ENCODE data around the gene KRTAP5-4.
"Not testable (repeated sequence)": the region's sequence is repeated elsewhere in the genome, so short reads cannot be mapped to it uniquely, and the experiment has no call there.

KRTAP5-4 gene

GRCh38 chr11:1608363-1608762 lies 13.6 kb downstream of the KRTAP5-4 start, which contains the start of gene KRTAP5-3:
Gene KRTAP5-3, minus strand, starts transcription at chr11:1608463. Its CDS starts 78 bp downstream, at chr11:1608385.
- peaks cover 3% of the 10 kb centered on the region for H3K4me1 ChIP-seq (ENCODE audit: control insufficient read depth, insufficient read depth, low read length)
- no peak within 1 kb of the TSS for H3K4me3 ChIP-seq (ENCODE audit: low read length in 2 of 2)
- H3K9me3 ChIP-seq (ENCODE audit: control insufficient read depth in 2 of 2, low read length in 2 of 2): no peaks in the 10 kb centered on the region
- no peak within 1 kb of the TSS for H3K27ac ChIP-seq (ENCODE audit: low read length)
- H3K36me3 ChIP-seq (ENCODE audit: control insufficient read depth in 2 of 2, insufficient read depth in 2 of 2, low read length in 2 of 2): no peaks in the 10 kb centered on the region
- peaks cover 7 to 26% of the 10 kb centered on the region in 2 donors for H3K27me3 ChIP-seq (ENCODE audit: control insufficient read depth in 1 of 2, insufficient read depth in 2 of 2, low read length in 2 of 2)
- H3K9ac ChIP-seq (ENCODE audit: low read length in 2 of 2): no peak within 1 kb of the TSS

GRCh38 chr11:1607901-1608300 lies 14.0 kb downstream of the KRTAP5-4 start:
- not testable (repeated sequence) for H3K36me3 ChIP-seq (ENCODE audit: control insufficient read depth in 2 of 2, insufficient read depth in 2 of 2, low read length in 2 of 2); H3K9me3 ChIP-seq (ENCODE audit: control insufficient read depth in 2 of 2, low read length in 2 of 2); H3K27ac ChIP-seq (ENCODE audit: low read length); H3K9ac ChIP-seq (ENCODE audit: low read length in 2 of 2); H3K4me1 ChIP-seq (ENCODE audit: control insufficient read depth, insufficient read depth, low read length); H3K4me3 ChIP-seq (ENCODE audit: low read length in 2 of 2)
- H3K27me3 ChIP-seq (ENCODE audit: control insufficient read depth in 1 of 2, insufficient read depth in 2 of 2, low read length in 2 of 2): peaks cover 7 to 26% of the 10 kb centered on the region in 2 donors

DNA sequence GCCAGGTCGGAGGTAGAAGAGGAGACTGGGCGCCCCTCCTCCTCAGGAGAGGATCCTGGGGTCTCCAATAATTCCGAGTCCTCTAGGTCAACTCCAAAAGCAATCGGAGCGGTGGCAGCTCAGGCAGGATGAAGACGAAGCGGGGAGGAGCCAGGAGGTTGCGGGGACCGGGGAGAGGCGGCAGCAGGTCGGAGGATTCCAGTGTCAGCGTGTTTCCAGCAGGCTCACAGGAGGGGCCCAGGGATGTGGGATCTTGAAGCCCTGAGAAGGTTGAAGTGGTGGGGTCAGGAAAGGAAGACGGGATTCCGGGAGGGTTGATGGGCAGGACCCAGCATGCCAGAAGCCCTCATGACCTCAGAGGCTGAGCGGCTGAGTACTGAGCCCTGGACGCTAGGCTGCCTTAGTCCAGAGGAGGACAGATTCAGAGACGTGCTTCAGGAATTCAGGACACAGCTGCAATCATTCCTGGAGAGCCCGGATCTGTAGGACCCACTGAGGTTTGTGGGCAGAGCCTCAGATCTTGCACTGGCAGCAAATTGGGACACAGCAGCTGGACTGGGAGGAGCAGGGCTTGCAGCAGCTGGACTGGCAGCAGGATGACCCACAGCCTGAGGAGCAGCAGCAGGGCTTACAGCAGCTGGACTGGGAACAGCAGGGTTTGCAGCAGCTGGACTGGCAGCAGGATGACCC lies 14.6 kb downstream of the KRTAP5-4 start:
- not testable (repeated sequence) for H3K27ac ChIP-seq (ENCODE audit: low read length); H3K4me3 ChIP-seq (ENCODE audit: low read length in 2 of 2); H3K9me3 ChIP-seq (ENCODE audit: control insufficient read depth in 2 of 2, low read length in 2 of 2); H3K9ac ChIP-seq (ENCODE audit: low read length in 2 of 2); H3K4me1 ChIP-seq (ENCODE audit: control insufficient read depth, insufficient read depth, low read length); H3K36me3 ChIP-seq (ENCODE audit: control insufficient read depth in 2 of 2, insufficient read depth in 2 of 2, low read length in 2 of 2)
- H3K27me3 ChIP-seq (ENCODE audit: control insufficient read depth in 1 of 2, insufficient read depth in 2 of 2, low read length in 2 of 2): peaks cover 7 to 26% of the 10 kb centered on the region in 2 donors

- not testable (repeated sequence) for H3K9me3 ChIP-seq (ENCODE audit: control insufficient read depth in 2 of 2, low read length in 2 of 2); H3K4me1 ChIP-seq (ENCODE audit: control insufficient read depth, insufficient read depth, low read length); H3K36me3 ChIP-seq (ENCODE audit: control insufficient read depth in 2 of 2, insufficient read depth in 2 of 2, low read length in 2 of 2); H3K27ac ChIP-seq (ENCODE audit: low read length); H3K4me3 ChIP-seq (ENCODE audit: low read length in 2 of 2); H3K9ac ChIP-seq (ENCODE audit: low read length in 2 of 2)
- H3K27me3 ChIP-seq (ENCODE audit: control insufficient read depth in 1 of 2, insufficient read depth in 2 of 2, low read length in 2 of 2): peaks cover 7 to 26% of the 10 kb centered on the region in 2 donors
Measured at GRCh38 chr11:1605923-1606322, 16.0 kb downstream of the KRTAP5-4 start.

DNA sequence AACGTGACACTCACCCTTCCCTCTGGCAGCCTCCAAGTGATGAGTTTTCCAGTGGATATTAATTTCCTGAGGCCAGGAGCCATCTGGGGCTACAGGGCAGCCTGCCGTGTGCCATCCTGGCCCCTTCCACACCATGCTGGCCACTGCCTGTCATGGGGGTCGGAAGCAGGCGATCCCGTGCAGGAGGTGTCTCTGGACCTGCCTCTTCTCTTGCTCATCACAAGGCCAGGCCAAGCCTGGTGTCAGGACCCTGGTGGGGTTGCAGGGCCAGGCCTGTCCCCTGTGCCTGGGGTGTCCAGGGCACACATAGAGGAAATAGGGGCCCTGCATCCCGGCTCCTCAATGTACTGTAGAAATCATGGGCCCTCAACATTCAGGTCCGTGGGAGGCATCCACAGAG lies 17.2 kb downstream of the KRTAP5-4 start:
- Histone ChIP-seq H3K27ac (ENCODE audit: low read length) (no peak overlapping the region), H3K9ac (ENCODE audit: low read length in 2 of 2) (no peak overlapping the region), H3K4me3 (ENCODE audit: low read length in 2 of 2) (no peak overlapping the region), H3K4me1 (ENCODE audit: control insufficient read depth, insufficient read depth, low read length) (peaks cover 3% of the 10 kb centered on the region), H3K27me3 (ENCODE audit: control insufficient read depth in 1 of 2, insufficient read depth in 2 of 2, low read length in 2 of 2) (peaks cover 7 to 28% of the 10 kb centered on the region in 2 donors), H3K36me3 (ENCODE audit: control insufficient read depth in 2 of 2, insufficient read depth in 2 of 2, low read length in 2 of 2) (no peaks in the 10 kb centered on the region), H3K9me3 (ENCODE audit: control insufficient read depth in 2 of 2, low read length in 2 of 2) (no peaks in the 10 kb centered on the region)

DNA sequence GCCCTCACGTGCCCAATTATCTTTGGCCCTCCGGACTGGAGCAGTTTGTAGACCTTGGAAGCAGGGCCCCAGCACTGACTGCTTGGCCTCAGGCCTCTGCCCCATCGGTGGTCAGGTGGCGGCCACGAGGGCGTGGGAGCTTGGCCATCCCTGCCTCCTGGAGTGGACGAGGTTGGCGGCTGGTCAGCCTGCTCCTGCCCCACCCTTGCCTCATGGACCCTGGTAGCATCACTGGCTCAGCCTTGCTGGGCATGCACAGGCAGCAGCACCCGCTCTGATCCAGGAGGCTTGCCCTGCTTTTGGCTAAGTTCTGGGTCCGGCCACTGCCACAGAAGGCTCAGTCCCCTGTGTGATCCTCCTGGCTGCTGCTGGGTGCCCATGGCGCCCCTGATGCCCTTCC lies 17.8 kb downstream of the KRTAP5-4 start:
- Histone ChIP-seq H3K36me3 (ENCODE audit: control insufficient read depth in 2 of 2, insufficient read depth in 2 of 2, low read length in 2 of 2) (no peaks in the 10 kb centered on the region), H3K27ac (ENCODE audit: low read length) (no peak overlapping the region), H3K27me3 (ENCODE audit: control insufficient read depth in 1 of 2, insufficient read depth in 2 of 2, low read length in 2 of 2) (peaks cover 7 to 28% of the 10 kb centered on the region in 2 donors), H3K4me3 (ENCODE audit: low read length in 2 of 2) (no peak overlapping the region), H3K9me3 (ENCODE audit: control insufficient read depth in 2 of 2, low read length in 2 of 2) (no peaks in the 10 kb centered on the region), H3K4me1 (ENCODE audit: control insufficient read depth, insufficient read depth, low read length) (peaks cover 3% of the 10 kb centered on the region), H3K9ac (ENCODE audit: low read length in 2 of 2) (no peak overlapping the region)

GRCh38 chr11:1603629-1604028 lies 18.3 kb downstream of the KRTAP5-4 start:
- H3K9me3 ChIP-seq (ENCODE audit: control insufficient read depth in 2 of 2, low read length in 2 of 2): no peaks in the 10 kb centered on the region
- peaks cover 3% of the 10 kb centered on the region for H3K4me1 ChIP-seq (ENCODE audit: control insufficient read depth, insufficient read depth, low read length)
- no peak overlapping the region for H3K9ac ChIP-seq (ENCODE audit: low read length in 2 of 2)
- H3K4me3 ChIP-seq (ENCODE audit: low read length in 2 of 2): no peak overlapping the region
- no peak overlapping the region for H3K27ac ChIP-seq (ENCODE audit: low read length)
- H3K27me3 ChIP-seq (ENCODE audit: control insufficient read depth in 1 of 2, insufficient read depth in 2 of 2, low read length in 2 of 2): peaks cover 7 to 26% of the 10 kb centered on the region in 2 donors
- no peaks in the 10 kb centered on the region for H3K36me3 ChIP-seq (ENCODE audit: control insufficient read depth in 2 of 2, insufficient read depth in 2 of 2, low read length in 2 of 2)

DNA sequence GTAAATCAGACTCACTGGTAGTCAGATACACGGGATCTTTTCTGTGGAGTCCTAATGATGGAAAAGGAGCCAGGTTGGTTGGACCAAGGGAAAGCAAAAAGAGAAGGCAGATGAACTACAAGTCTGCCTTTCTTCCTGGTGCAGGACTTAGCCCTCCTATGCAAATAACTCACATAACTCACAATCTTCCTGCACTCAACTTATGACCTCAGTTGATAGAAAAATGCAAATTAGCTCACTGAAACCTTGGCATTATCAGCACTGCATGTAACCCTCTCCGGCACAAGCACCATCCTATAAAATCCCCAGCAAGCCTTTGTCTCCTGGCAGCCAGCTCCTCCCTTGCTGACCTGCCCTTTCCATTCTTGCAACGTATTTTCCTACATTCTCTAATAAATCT lies 20.3 kb downstream of the KRTAP5-4 start:
- not testable (repeated sequence) for H3K4me3 ChIP-seq (ENCODE audit: low read length in 2 of 2); H3K9me3 ChIP-seq (ENCODE audit: control insufficient read depth in 2 of 2, low read length in 2 of 2); H3K4me1 ChIP-seq (ENCODE audit: control insufficient read depth, insufficient read depth, low read length); H3K27ac ChIP-seq (ENCODE audit: low read length); H3K9ac ChIP-seq (ENCODE audit: low read length in 2 of 2); H3K36me3 ChIP-seq (ENCODE audit: control insufficient read depth in 2 of 2, insufficient read depth in 2 of 2, low read length in 2 of 2)
- peaks cover 10 to 20% of the 10 kb centered on the region in 2 donors for H3K27me3 ChIP-seq (ENCODE audit: control insufficient read depth in 1 of 2, insufficient read depth in 2 of 2, low read length in 2 of 2)

- H3K4me3 ChIP-seq (ENCODE audit: low read length in 2 of 2): no peak overlapping the region
- H3K36me3 ChIP-seq (ENCODE audit: control insufficient read depth in 2 of 2, insufficient read depth in 2 of 2, low read length in 2 of 2): no peaks in the 10 kb centered on the region
- H3K4me1 ChIP-seq (ENCODE audit: control insufficient read depth, insufficient read depth, low read length): no peaks in the 10 kb centered on the region
- no peaks in the 10 kb centered on the region for H3K9me3 ChIP-seq (ENCODE audit: control insufficient read depth in 2 of 2, low read length in 2 of 2)
- no peak overlapping the region for H3K27ac ChIP-seq (ENCODE audit: low read length)
- H3K27me3 ChIP-seq (ENCODE audit: control insufficient read depth in 1 of 2, insufficient read depth in 2 of 2, low read length in 2 of 2): peaks cover 5 to 20% of the 10 kb centered on the region in 2 donors
- no peak overlapping the region for H3K9ac ChIP-seq (ENCODE audit: low read length in 2 of 2)
Measured at GRCh38 chr11:1600626-1601025, 21.3 kb downstream of the KRTAP5-4 start.

DNA sequence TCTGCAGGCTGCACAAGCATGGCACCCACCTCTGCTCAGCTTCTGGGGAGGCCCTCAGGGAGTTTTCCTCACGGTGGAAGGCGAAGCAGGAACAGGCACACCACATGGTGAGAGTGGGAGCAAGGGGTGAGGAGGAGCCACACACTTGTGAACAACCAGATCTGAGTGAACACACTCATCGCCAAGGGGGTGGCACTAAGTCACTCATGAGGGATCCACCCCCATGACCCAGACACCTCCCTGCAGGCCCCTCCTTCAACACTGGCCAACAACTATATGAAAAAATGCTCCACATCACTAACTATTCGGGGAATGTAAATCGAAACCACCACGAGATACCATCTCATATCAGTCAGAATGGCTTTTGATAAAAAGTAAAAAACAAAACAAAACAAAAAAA lies 23.1 kb downstream of the KRTAP5-4 start:
- H3K4me3 ChIP-seq (ENCODE audit: low read length in 2 of 2): no peak overlapping the region
- peaks cover 5 to 8% of the 10 kb centered on the region in 2 donors for H3K27me3 ChIP-seq (ENCODE audit: control insufficient read depth in 1 of 2, insufficient read depth in 2 of 2, low read length in 2 of 2)
- no peaks in the 10 kb centered on the region for H3K9me3 ChIP-seq (ENCODE audit: control insufficient read depth in 2 of 2, low read length in 2 of 2)
- no peak overlapping the region for H3K9ac ChIP-seq (ENCODE audit: low read length in 2 of 2)
- no peaks in the 10 kb centered on the region for H3K4me1 ChIP-seq (ENCODE audit: control insufficient read depth, insufficient read depth, low read length)
- no peaks in the 10 kb centered on the region for H3K36me3 ChIP-seq (ENCODE audit: control insufficient read depth in 2 of 2, insufficient read depth in 2 of 2, low read length in 2 of 2)
- H3K27ac ChIP-seq (ENCODE audit: low read length): no peak overlapping the region

DNA sequence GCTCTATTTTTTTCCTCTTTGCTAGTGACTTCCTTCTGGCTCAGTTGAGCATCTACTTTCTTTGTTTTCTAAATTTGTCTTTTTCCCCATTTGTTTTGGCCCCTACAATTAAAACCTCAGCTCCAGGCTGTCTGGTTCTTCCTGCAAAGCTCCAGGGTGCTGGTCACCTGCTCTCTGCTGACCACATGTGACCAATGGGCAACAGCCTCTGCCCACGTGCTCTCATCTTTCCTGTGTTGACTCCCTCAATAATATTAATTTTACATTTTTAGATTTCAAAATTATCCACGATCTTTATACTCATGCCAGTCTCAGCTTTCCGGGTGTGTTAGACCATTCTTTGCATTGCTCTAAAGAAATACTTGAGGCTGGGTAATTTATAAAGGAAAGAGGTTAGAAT lies 23.5 kb downstream of the KRTAP5-4 start:
- H3K4me1 ChIP-seq (ENCODE audit: control insufficient read depth, insufficient read depth, low read length); H3K36me3 ChIP-seq (ENCODE audit: control insufficient read depth in 2 of 2, insufficient read depth in 2 of 2, low read length in 2 of 2); H3K9ac ChIP-seq (ENCODE audit: low read length in 2 of 2); H3K9me3 ChIP-seq (ENCODE audit: control insufficient read depth in 2 of 2, low read length in 2 of 2); H3K4me3 ChIP-seq (ENCODE audit: low read length in 2 of 2); H3K27me3 ChIP-seq (ENCODE audit: control insufficient read depth in 1 of 2, insufficient read depth in 2 of 2, low read length in 2 of 2); H3K27ac ChIP-seq (ENCODE audit: low read length): not testable (repeated sequence)
